ENCODE data around the gene B9D2. TPM values are rescaled to one million over a fixed set of nuclear protein-coding genes. Genes with fewer than 3 reads are reported as not detected.

Gene B9D2
- total RNA-seq, 2 experiments from 2014 or later: 10.6 to 12.8 TPM

DNA sequence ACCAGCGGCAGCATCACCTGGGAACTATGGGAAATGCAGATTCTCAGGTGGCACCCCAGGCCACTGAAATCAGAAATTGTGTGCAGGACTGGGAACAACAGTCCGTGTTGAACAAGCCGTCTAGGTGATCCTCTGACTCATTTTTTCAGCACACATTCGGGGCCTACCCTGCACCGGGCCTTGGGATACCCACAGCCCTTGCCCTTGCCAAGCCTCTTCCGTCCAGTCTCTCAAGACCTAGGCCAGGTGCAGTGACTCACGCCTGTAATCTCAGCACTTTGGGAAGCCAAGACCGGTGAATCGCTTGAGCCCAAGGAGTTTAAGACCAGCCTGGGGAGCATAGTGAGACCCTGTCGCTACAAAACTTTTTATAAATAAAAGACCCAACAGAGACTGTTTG, 28.5 kb downstream of the B9D2 start:
- Mint-ChIP-seq H3K36me3 (ENCODE audit: low read depth) (peaks cover 59% of the 10 kb centered on the region), H3K27ac (no peak overlapping the region), H3K9me3 (ENCODE audit: insufficient read depth) (no peaks in the 10 kb centered on the region), H3K4me3 (no peak overlapping the region), H3K4me1 (ENCODE audit: low read depth) (peaks cover 54% of the 10 kb centered on the region), H3K27me3 (ENCODE audit: low read depth) (no peaks in the 10 kb centered on the region)
- DNase-seq (no peak), ATAC-seq (no peak)
- ChIA-PET POLR2A (interaction anchor here (0.6 kb wide), 2 partner anchors 69 to 140 kb away, joined by 3 read pairs; no protein-coding TSS in a partner anchor), CTCF (interaction anchor here (0.9 kb wide), 1 partner anchor 85 kb away, joined by 3 read pairs; no protein-coding TSS in a partner anchor)

DNA sequence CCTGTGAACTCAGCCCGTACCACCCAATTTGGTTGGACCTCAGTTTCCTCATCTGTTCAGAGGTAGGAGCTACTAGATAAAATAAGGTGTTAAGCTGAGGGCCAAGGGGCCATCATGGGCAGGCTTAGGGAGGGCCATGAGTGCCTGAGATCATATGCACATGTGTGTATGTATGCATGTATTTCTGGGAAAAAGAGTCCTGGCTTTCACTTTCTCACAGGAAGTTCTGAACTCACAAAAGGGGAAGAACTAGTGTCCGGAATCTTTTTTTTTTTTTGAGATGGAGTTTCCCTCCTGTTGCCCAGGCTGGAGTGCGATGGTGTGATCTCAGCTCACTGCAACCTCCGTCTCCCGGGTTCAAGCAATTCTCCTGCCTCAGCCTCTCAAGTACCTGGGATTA, 29.2 kb downstream of the B9D2 start:
- H3K4me3 Mint-ChIP-seq: no peak overlapping the region
- CTCF ChIA-PET: interaction anchor here (0.6 to 0.9 kb wide), 3 partner anchors 86 to 158 kb away, joined by 3 to 4 read pairs (median 4); no protein-coding TSS in a partner anchor
- H3K36me3 Mint-ChIP-seq (ENCODE audit: low read depth): peaks cover 58% of the 10 kb centered on the region
- no peaks in the 10 kb centered on the region for H3K27me3 Mint-ChIP-seq (ENCODE audit: low read depth)
- ATAC-seq: no peak
- H3K27ac Mint-ChIP-seq: peak overlapping the region; percentile 63
- peaks cover 55% of the 10 kb centered on the region for H3K4me1 Mint-ChIP-seq (ENCODE audit: low read depth)
- H3K9me3 Mint-ChIP-seq (ENCODE audit: insufficient read depth): no peaks in the 10 kb centered on the region
- POLR2A ChIA-PET: no interaction called here
- no peak for DNase-seq

- POLR2A ChIA-PET: no interaction called here
- H3K27me3 Mint-ChIP-seq (ENCODE audit: low read depth): no peaks in the 10 kb centered on the region
- DNase-seq (no peak), ATAC-seq (no peak)
- CTCF ChIA-PET: no interaction called here
- H3K4me3 Mint-ChIP-seq: no peak overlapping the region
- H3K27ac Mint-ChIP-seq: peak overlapping the region; percentile 54
- peaks cover 66% of the 10 kb centered on the region for H3K4me1 Mint-ChIP-seq (ENCODE audit: low read depth)
- no peaks in the 10 kb centered on the region for H3K9me3 Mint-ChIP-seq (ENCODE audit: insufficient read depth)
- peaks cover 58% of the 10 kb centered on the region for H3K36me3 Mint-ChIP-seq (ENCODE audit: low read depth)
These were observed 31.5 kb downstream of the B9D2 start for GRCh38 chr19:41332468-41332867.

DNA sequence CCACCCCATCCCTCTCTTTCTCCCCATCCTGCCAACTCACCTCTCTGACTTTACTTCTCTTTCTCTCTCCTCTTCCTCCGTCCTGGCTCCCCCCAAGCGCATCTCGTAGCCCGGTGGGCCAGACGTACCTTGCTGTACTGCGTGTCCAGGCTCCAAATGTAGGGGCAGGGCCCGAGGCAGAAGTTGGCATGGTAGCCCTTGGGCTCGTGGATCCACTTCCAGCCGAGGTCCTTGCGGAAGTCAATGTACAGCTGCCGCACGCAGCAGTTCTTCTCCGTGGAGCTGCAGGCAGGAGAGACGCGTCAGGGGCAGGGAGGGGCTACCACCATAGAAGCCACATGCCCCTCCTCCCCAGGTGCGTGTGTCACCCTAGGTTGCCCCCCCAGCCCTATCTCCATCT, 31.9 kb downstream of the B9D2 start:
- H3K36me3 Mint-ChIP-seq (ENCODE audit: low read depth): peaks cover 59% of the 10 kb centered on the region
- no peak overlapping the region for H3K4me3 Mint-ChIP-seq
- DNase-seq (no peak), ATAC-seq (no peak)
- H3K4me1 Mint-ChIP-seq (ENCODE audit: low read depth): peaks cover 68% of the 10 kb centered on the region
- no peaks in the 10 kb centered on the region for H3K9me3 Mint-ChIP-seq (ENCODE audit: insufficient read depth)
- POLR2A ChIA-PET: no interaction called here
- CTCF ChIA-PET: no interaction called here
- no peaks in the 10 kb centered on the region for H3K27me3 Mint-ChIP-seq (ENCODE audit: low read depth)
- H3K27ac Mint-ChIP-seq: peak overlapping the region; percentile 62

DNA sequence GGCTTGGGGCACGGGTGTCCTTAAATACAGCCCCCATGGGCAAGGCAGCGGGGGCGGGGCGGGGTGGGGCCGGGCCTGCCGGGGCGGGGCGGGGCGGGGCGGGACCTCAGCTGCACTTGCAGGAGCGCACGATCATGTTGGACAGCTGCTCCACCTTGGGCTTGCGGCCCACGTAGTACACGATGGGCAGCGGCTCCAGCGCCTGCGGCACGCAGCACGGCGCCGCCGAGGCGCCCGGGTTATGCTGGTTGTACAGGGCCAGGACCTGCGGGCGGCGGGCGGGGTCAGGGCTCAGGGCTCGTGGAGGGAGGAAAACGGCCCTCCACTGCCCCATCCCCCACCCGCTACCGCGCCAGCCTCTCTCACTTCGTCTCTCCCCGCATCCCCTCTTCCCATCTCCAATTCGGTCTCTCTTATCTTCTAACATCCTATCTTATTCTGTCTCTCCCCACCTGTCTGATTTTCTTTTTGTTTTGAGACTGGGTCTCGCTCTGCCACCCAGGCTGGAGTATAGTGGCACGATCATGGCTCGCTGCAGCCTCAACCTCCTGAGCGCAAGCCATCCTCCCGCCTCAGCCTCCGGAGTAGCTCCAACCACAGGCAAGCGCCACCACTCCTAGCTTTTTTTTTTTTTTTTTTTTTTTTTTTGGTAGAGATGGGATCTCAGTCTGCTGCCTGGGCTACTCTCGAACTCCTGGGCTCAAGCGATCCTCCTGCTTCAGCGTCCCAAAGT, 32.8 kb downstream of the B9D2 start:
- no peak overlapping the region for H3K4me3 Mint-ChIP-seq
- DNase-seq: no peak
- peaks cover 61% of the 10 kb centered on the region for H3K36me3 Mint-ChIP-seq (ENCODE audit: low read depth)
- H3K9me3 Mint-ChIP-seq (ENCODE audit: insufficient read depth): no peaks in the 10 kb centered on the region
- ATAC-seq: no peak
- peak overlapping the region; percentile 43 for H3K27ac Mint-ChIP-seq
- ChIA-PET POLR2A (no interaction called here), CTCF (no interaction called here)
- H3K27me3 Mint-ChIP-seq (ENCODE audit: low read depth): no peaks in the 10 kb centered on the region
- peaks cover 71% of the 10 kb centered on the region for H3K4me1 Mint-ChIP-seq (ENCODE audit: low read depth)

GRCh38 chr19:41330481-41330880, 33.5 kb downstream of the B9D2 start:
- H3K27ac Mint-ChIP-seq: peak overlapping the region; percentile 88
- H3K27me3 Mint-ChIP-seq (ENCODE audit: low read depth): no peaks in the 10 kb centered on the region
- POLR2A ChIA-PET: no interaction called here
- CTCF ChIA-PET: no interaction called here
- peaks cover 71% of the 10 kb centered on the region for H3K4me1 Mint-ChIP-seq (ENCODE audit: low read depth)
- H3K36me3 Mint-ChIP-seq (ENCODE audit: low read depth): peaks cover 60% of the 10 kb centered on the region
- no peak for ATAC-seq
- no peak overlapping the region for H3K4me3 Mint-ChIP-seq
- DNase-seq: no peak
- H3K9me3 Mint-ChIP-seq (ENCODE audit: insufficient read depth): no peaks in the 10 kb centered on the region

DNA sequence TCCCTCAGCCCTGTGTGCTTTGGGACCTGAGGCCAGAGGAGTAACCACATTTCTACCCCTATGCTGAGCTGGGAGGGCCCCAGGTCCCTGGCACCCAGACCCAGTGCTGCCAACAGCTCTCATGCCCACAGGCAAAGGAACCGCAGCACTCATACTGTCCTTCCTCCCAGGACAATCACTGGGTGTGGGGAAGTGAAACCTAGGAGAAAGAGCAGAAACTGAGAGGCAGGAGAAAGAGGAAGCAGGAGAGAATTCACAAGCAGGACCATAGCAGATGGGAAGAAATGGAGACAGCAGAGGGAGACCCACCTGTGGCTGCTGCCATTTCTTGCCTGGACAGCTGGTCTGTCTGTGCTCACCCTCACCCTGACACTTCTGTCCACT, 35.1 kb downstream of the B9D2 start:
- ATAC-seq (no peak), DNase-seq (no peak)
- Mint-ChIP-seq H3K27me3 (ENCODE audit: low read depth) (no peaks in the 10 kb centered on the region), H3K36me3 (ENCODE audit: low read depth) (peaks cover 68% of the 10 kb centered on the region), H3K4me1 (ENCODE audit: low read depth) (peaks cover 72% of the 10 kb centered on the region), H3K9me3 (ENCODE audit: insufficient read depth) (no peaks in the 10 kb centered on the region), H3K4me3 (peak overlapping the region; percentile 64), H3K27ac (peak overlapping the region; percentile 94)
- POLR2A ChIA-PET: interaction anchor here (0.8 to 3.0 kb wide), 3 partner anchors 20 to 64 kb away, joined by 3 to 22 read pairs (median 3); no protein-coding TSS in a partner anchor
- CTCF ChIA-PET: interaction anchor here (1.1 to 2.8 kb wide), 5 partner anchors 13 to 103 kb away, joined by 3 to 9 read pairs (median 5); partner anchors contain the start of gene HNRNPUL1

GRCh38 chr19:41328157-41328841, 35.6 kb downstream of the B9D2 start:
- Mint-ChIP-seq H3K4me1 (ENCODE audit: low read depth) (peaks cover 70% of the 10 kb centered on the region), H3K36me3 (ENCODE audit: low read depth) (peaks cover 64% of the 10 kb centered on the region), H3K4me3 (peak overlapping the region; percentile 64), H3K27ac (peak overlapping the region; percentile 94), H3K27me3 (ENCODE audit: low read depth) (no peaks in the 10 kb centered on the region), H3K9me3 (ENCODE audit: insufficient read depth) (no peaks in the 10 kb centered on the region)
- POLR2A ChIA-PET: interaction anchor here (0.8 to 3.0 kb wide), 6 partner anchors 20 to 111 kb away, joined by 3 to 22 read pairs (median 8); partner anchors contain the start of gene DMAC2
- ATAC-seq: peak; percentile 53
- CTCF ChIA-PET: interaction anchor here (1.1 to 2.8 kb wide), 6 partner anchors 14 to 103 kb away, joined by 3 to 12 read pairs (median 6); partner anchors contain the start of gene HNRNPUL1
- DNase-seq: peak; percentile 71

GRCh38 chr19:41327576-41328156, 36.3 kb downstream of the B9D2 start:
- H3K27me3 Mint-ChIP-seq (ENCODE audit: low read depth): no peaks in the 10 kb centered on the region
- peak overlapping the region; percentile 64 for H3K4me3 Mint-ChIP-seq
- DNase-seq (peak; percentile 84), ATAC-seq (peak; percentile 66)
- H3K4me1 Mint-ChIP-seq (ENCODE audit: low read depth): peaks cover 75% of the 10 kb centered on the region
- H3K9me3 Mint-ChIP-seq (ENCODE audit: insufficient read depth): no peaks in the 10 kb centered on the region
- CTCF ChIA-PET: interaction anchor here (0.8 to 2.8 kb wide), 11 partner anchors 9 to 243 kb away, joined by 3 to 12 read pairs (median 4); partner anchors contain the start of gene HNRNPUL1
- H3K36me3 Mint-ChIP-seq (ENCODE audit: low read depth): peaks cover 68% of the 10 kb centered on the region
- peak overlapping the region; percentile 94 for H3K27ac Mint-ChIP-seq
- POLR2A ChIA-PET: interaction anchor here (1.0 to 3.0 kb wide), 10 partner anchors 17 to 112 kb away, joined by 3 to 22 read pairs (median 6); partner anchors contain the start of genes CCDC97, DMAC2 and HNRNPUL1

- Mint-ChIP-seq H3K4me3 (peak overlapping the region; percentile 61), H3K4me1 (ENCODE audit: low read depth) (peaks cover 74% of the 10 kb centered on the region), H3K27ac (peak overlapping the region; percentile 85), H3K36me3 (ENCODE audit: low read depth) (peaks cover 68% of the 10 kb centered on the region), H3K27me3 (ENCODE audit: low read depth) (no peaks in the 10 kb centered on the region), H3K9me3 (ENCODE audit: insufficient read depth) (no peaks in the 10 kb centered on the region)
- ATAC-seq (no peak), DNase-seq (peak; percentile 49)
- CTCF ChIA-PET: interaction anchor here (0.8 to 2.8 kb wide), 10 partner anchors 10 to 243 kb away, joined by 3 to 12 read pairs (median 5); partner anchors contain the start of gene HNRNPUL1
- POLR2A ChIA-PET: interaction anchor here (1.0 to 3.0 kb wide), 10 partner anchors 16 to 112 kb away, joined by 3 to 22 read pairs (median 6); partner anchors contain the start of genes CCDC97, DMAC2 and HNRNPUL1
These were observed 36.8 kb downstream of the B9D2 start for GRCh38 chr19:41327076-41327575.
